Measurements from ENCODE around the gene AUTS2. TPM values are rescaled to one million over a fixed set of nuclear protein-coding genes. Genes with fewer than 3 reads are reported as not detected.

The AUTS2 gene
- polyA plus RNA-seq, 3 donors = 0.08 to 0.35 TPM; not detected in 1

GRCh38 chr7:70056363-70056762 lies 458.1 kb downstream of the AUTS2 start:
- intact Hi-C loops (cut with micrococcal nuclease) = no loop called here
- Histone ChIP-seq H3K9ac (ENCODE audit: insufficient read depth, low read length, poor library complexity, severe bottlenecking) (no peak overlapping the region), H3K27me3 (ENCODE audit: control insufficient read depth in 2 of 2, insufficient read depth in 2 of 2, low read length in 2 of 2) (no peaks in the 10 kb centered on the region), H2AFZ (ENCODE audit: insufficient read depth, low read depth, low read length, poor library complexity, severe bottlenecking) (no peak overlapping the region), H4K20me1 (ENCODE audit: insufficient read depth, low read length) (no peaks in the 10 kb centered on the region), H3K4me3 (replicated peaks in 1 of 3; ENCODE audit: low read depth in 2 of 3, low read length in 3 of 3) (no peak overlapping the region), H3K4me2 (replicated peaks; ENCODE audit: extremely low read depth, low read length, poor library complexity, severe bottlenecking) (no peak overlapping the region), H3K79me2 (ENCODE audit: insufficient read depth, low read length) (no peaks in the 10 kb centered on the region), H3K9me3 (replicated peaks in 1 of 2; ENCODE audit: control insufficient read depth in 1 of 2, insufficient read depth in 1 of 2, low read length in 2 of 2) (no peaks in the 10 kb centered on the region), H3K27ac (ENCODE audit: low read depth in 1 of 2, low read length in 2 of 2) (no peak overlapping the region), H3K4me1 (ENCODE audit: control insufficient read depth in 1 of 2, insufficient read depth in 2 of 2, low read length in 2 of 2) (no peaks in the 10 kb centered on the region), H3K36me3 (replicated peaks in 1 of 2; ENCODE audit: control insufficient read depth in 1 of 2, insufficient read depth in 2 of 2, low read length in 2 of 2) (no peaks in the 10 kb centered on the region)
- Mint-ChIP-seq H3K27me3 (ENCODE audit: low read depth in 3 of 3) (peaks cover 0 to 1% (median 0%) of the 10 kb centered on the region in 3 donors), H3K9me3 (peaks cover 0 to 1% (median 0%) of the 10 kb centered on the region in 7 donors), H3K27ac (peak overlapping the region in 1 of 7 donors; percentile 41), H3K36me3 (no peaks in the 10 kb centered on the region), H3K4me1 (no peaks in the 10 kb centered on the region), H3K4me3 (no peak overlapping the region)
- no peak for TF ChIP-seq CTCF (IDR thresholded peaks at IDR 0.05)
- WGBS (ENCODE audit: insufficient coverage) = 100% methylated on average over 1 of the region's 1 CpG
- DNase-seq = no peak

DNA sequence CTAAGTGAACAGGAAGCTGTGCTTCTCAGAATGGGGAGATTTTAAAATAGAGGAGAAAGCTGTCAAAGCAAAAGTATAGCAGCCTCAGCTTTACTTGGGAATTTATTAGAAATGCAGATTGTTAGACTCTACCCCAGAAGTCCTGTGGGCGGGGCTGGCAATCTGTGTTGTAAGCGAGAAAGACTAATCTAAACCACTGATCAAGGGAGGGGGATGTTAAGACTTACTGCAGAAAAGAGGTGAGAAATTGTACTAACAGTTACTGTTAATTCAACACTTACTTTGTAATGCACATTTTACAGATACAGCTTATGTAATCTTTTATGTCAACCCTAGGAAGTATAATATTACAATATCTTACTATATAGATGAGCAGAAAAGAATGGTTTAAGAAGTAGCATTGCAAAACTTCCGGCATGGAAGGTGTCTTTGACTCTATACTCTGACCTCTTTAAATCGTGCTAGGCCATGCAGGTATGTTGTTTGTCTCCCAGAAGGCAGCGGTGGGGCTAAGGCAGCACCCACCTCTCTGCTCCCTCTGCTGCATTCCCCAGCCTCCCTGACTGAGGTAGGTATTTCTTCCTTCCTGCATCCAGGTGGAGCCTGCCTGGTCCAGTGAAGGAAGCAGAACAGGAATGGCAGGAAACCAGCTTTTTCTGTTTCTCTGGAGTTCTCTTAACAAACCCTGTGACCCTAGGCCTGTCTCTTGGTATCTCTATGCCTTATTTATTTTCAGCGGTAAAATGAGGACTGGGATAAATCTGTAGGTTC lies 462.2 kb downstream of the AUTS2 start:
- peaks cover 0 to 3% (median 0%) of the 10 kb centered on the region in 7 donors for H3K9me3 Mint-ChIP-seq

More for the DNA sequence above, 462.2 kb downstream of the AUTS2 start:
- no peak for TF ChIP-seq CTCF (IDR thresholded peaks at IDR 0.05)
- H3K27me3 Mint-ChIP-seq (ENCODE audit: low read depth in 3 of 3) = no peaks in the 10 kb centered on the region
- Histone ChIP-seq H3K79me2 (ENCODE audit: insufficient read depth, low read length) (no peaks in the 10 kb centered on the region), H4K20me1 (ENCODE audit: insufficient read depth, low read length) (no peaks in the 10 kb centered on the region), H3K9me3 (replicated peaks in 1 of 2; ENCODE audit: control insufficient read depth in 1 of 2, insufficient read depth in 1 of 2, low read length in 2 of 2) (no peaks in the 10 kb centered on the region), H3K4me2 (replicated peaks; ENCODE audit: extremely low read depth, low read length, poor library complexity, severe bottlenecking) (no peak overlapping the region), H3K4me3 (replicated peaks in 1 of 3; ENCODE audit: low read depth in 2 of 3, low read length in 3 of 3) (no peak overlapping the region), H2AFZ (ENCODE audit: insufficient read depth, low read depth, low read length, poor library complexity, severe bottlenecking) (no peak overlapping the region), H3K27me3 (ENCODE audit: control insufficient read depth in 2 of 2, insufficient read depth in 2 of 2, low read length in 2 of 2) (no peaks in the 10 kb centered on the region), H3K9ac (ENCODE audit: insufficient read depth, low read length, poor library complexity, severe bottlenecking) (no peak overlapping the region), H3K4me1 (ENCODE audit: control insufficient read depth in 1 of 2, insufficient read depth in 2 of 2, low read length in 2 of 2) (no peaks in the 10 kb centered on the region), H3K36me3 (replicated peaks in 1 of 2; ENCODE audit: control insufficient read depth in 1 of 2, insufficient read depth in 2 of 2, low read length in 2 of 2) (no peaks in the 10 kb centered on the region), H3K27ac (ENCODE audit: low read depth in 1 of 2, low read length in 2 of 2) (no peak overlapping the region)
- H3K4me3 Mint-ChIP-seq = no peak overlapping the region
- DNase-seq = no peak
- 100% methylated on average over 1 of the region's 6 CpGs for WGBS (ENCODE audit: insufficient coverage)
- intact Hi-C loops (cut with micrococcal nuclease) = no loop called here
- H3K27ac Mint-ChIP-seq = no peak overlapping the region
- H3K4me1 Mint-ChIP-seq = no peaks in the 10 kb centered on the region
- no peaks in the 10 kb centered on the region for H3K36me3 Mint-ChIP-seq

Measured in CD14-positive monocyte (primary cell).